IMR-90 (cell line): ENCODE results near the gene RAB40C. TPM values are rescaled to one million over a fixed set of nuclear protein-coding genes. Genes with fewer than 3 reads are reported as not detected.

Experiments used
- ATAC-seq: fragments of 200-7000 bp; cut with Tn5 transposase; 2 replicates; pipeline ENCODE4 v1.9.1; 2020; ENCODE audit warnings: low read depth, mild to moderate bottlenecking, moderate library complexity
- BruUV-seq: library from RNA; stranded (reverse); fragments of 400-500 nt; replicated peaks from 2 replicates; lab custom pipeline; 2021; lab: Mats Ljungman, UMichigan
- CTCF ChIA-PET: fragments of 300-600 bp; formaldehyde crosslinking; extraction: SDS; loops from one replicate; lab custom pipeline; 2021; ENCODE audit warnings: antibody characterized with exemption; lab: Yijun Ruan, JAX
- POLR2A ChIA-PET: fragments of 300-600 bp; sonication (Branson Sonifier 250); formaldehyde crosslinking; loops from one replicate; lab custom pipeline; 2022; ENCODE audit warnings: antibody characterized with exemption; ENCODE audit not compliant: unreplicated experiment; lab: Charles Lee
- DNase-seq: peaks from one replicate; pipeline ENCODE4 v3.0.0; 2013
- H2AFZ ChIP-seq: replicated peaks from 2 replicates; pipeline ENCODE3; 2013; ENCODE audit warnings: low read length, mild to moderate bottlenecking; ENCODE audit not compliant: poor library complexity
- H2AK5ac ChIP-seq: 2 replicates; pipeline ENCODE4 v1.6.1; 2013; ENCODE audit warnings: low read depth, low read length, inconsistent platforms
- H2AK9ac ChIP-seq: replicated peaks from 2 replicates; pipeline ENCODE3; 2013; ENCODE audit warnings: mild to moderate bottlenecking, low read depth, low read length, moderate library complexity; ENCODE audit not compliant: poor library complexity
- H2BK120ac ChIP-seq: 2 replicates; pipeline ENCODE4 v1.6.1; 2013; ENCODE audit warnings: low read depth, low read length, inconsistent platforms
- H2BK15ac ChIP-seq: 3 replicates; pipeline ENCODE4 v1.6.1; 2013; ENCODE audit warnings: low read depth, low read length, inconsistent platforms
- H2BK20ac ChIP-seq: 2 replicates; pipeline ENCODE4 v1.6.1; 2013; ENCODE audit warnings: low read depth, mild to moderate bottlenecking, inconsistent platforms, low read length, moderate library complexity
- H2BK5ac ChIP-seq: 2 replicates; pipeline ENCODE4 v1.6.1; 2013; ENCODE audit warnings: mild to moderate bottlenecking, low read depth, low read length, inconsistent platforms; ENCODE audit not compliant: poor library complexity, severe bottlenecking
- H3K14ac ChIP-seq: replicated peaks from 2 replicates; pipeline ENCODE4 v1.6.1; 2013; ENCODE audit warnings: low read depth, low read length, inconsistent platforms
- H3K18ac ChIP-seq: 2 replicates; pipeline ENCODE4 v1.6.1; 2013; ENCODE audit warnings: low read depth, low read length, control low read depth
- H3K23ac ChIP-seq: 2 replicates; pipeline ENCODE4 v1.6.1; 2013; ENCODE audit warnings: low read depth, low read length, inconsistent platforms
- H3K27ac ChIP-seq: 2 replicates; pipeline ENCODE4 v1.5.1; 2013; ENCODE audit warnings: mild to moderate bottlenecking, control low read depth, low read length; ENCODE audit not compliant: insufficient read depth
- H3K27me3 ChIP-seq: 2 replicates; pipeline ENCODE4 v1.6.1; 2013; ENCODE audit warnings: low read length; ENCODE audit not compliant: control insufficient read depth, insufficient read depth
- H3K36me3 ChIP-seq: 2 replicates; pipeline ENCODE4 v1.6.1; 2013; ENCODE audit warnings: low read length, mixed read lengths; ENCODE audit not compliant: control insufficient read depth, insufficient read depth
- H3K4ac ChIP-seq: 2 replicates; pipeline ENCODE4 v1.6.1; 2013; ENCODE audit warnings: low read depth, low read length, inconsistent platforms
- H3K4me1 ChIP-seq: 2 replicates; pipeline ENCODE4 v1.6.1; 2013; ENCODE audit warnings: low read length, mixed read lengths; ENCODE audit not compliant: control insufficient read depth, insufficient read depth
- H3K4me2 ChIP-seq: 2 replicates; pipeline ENCODE4 v1.6.1; 2013; ENCODE audit warnings: low read depth, mild to moderate bottlenecking, control low read depth, low read length, moderate library complexity
- H3K4me3 ChIP-seq: 2 replicates; pipeline ENCODE4 v1.5.1; 2013; ENCODE audit warnings: low read depth, mild to moderate bottlenecking, control low read depth, low read length, moderate library complexity; ENCODE audit not compliant: insufficient read depth
- H3K56ac ChIP-seq: 2 replicates; pipeline ENCODE4 v1.6.1; 2013; ENCODE audit warnings: low read length, inconsistent platforms; ENCODE audit not compliant: insufficient read depth; ENCODE audit errors: extremely low read depth
- H3K79me1 ChIP-seq, 2 experiments: 2 replicates each; pipeline ENCODE4 v1.6.1; 2013; ENCODE audit warnings: low read length in 2 of 2, inconsistent platforms in 1 of 2, low read depth in 1 of 2
- H3K9ac ChIP-seq: 2 replicates; pipeline ENCODE4 v1.6.1; 2013; ENCODE audit warnings: low read depth, low read length, control low read depth
- H3K9me1 ChIP-seq: 2 replicates; pipeline ENCODE4 v1.6.1; 2013; ENCODE audit warnings: low read length, inconsistent platforms; ENCODE audit not compliant: insufficient read depth
- H3K9me3 ChIP-seq: 2 replicates; pipeline ENCODE4 v1.6.1; 2013; ENCODE audit warnings: low read length; ENCODE audit not compliant: control insufficient read depth, insufficient read depth
- H4K20me1 ChIP-seq: 2 replicates; pipeline ENCODE4 v1.6.1; 2013; ENCODE audit warnings: low read length, inconsistent platforms; ENCODE audit not compliant: insufficient read depth
- H4K5ac ChIP-seq: 2 replicates; pipeline ENCODE4 v1.6.1; 2013; ENCODE audit warnings: mild to moderate bottlenecking, low read depth, low read length, control low read depth
- H4K8ac ChIP-seq, 2 experiments: 2 replicates each; pipeline ENCODE4 v1.6.1; 2013; ENCODE audit warnings: low read depth in 2 of 2, low read length in 2 of 2, control low read depth in 1 of 2, inconsistent platforms in 1 of 2
- H4K91ac ChIP-seq: 2 replicates; pipeline ENCODE4 v1.6.1; 2013; ENCODE audit warnings: low read depth, low read length, inconsistent platforms; ENCODE audit not compliant: insufficient read depth
- BHLHE40 ChIP-seq: fragments of 150-350 bp; IDR thresholded peaks from 2 replicates; pipeline ENCODE4 v1.6.1; 2016; ENCODE audit warnings: mild to moderate bottlenecking, low read depth, low read length
- CEBPB ChIP-seq: IDR thresholded peaks from 2 replicates; pipeline ENCODE4 v1.6.1; 2012; ENCODE audit warnings: low read depth, low read length, improper control_type of control experiment
- CHD1 ChIP-seq: IDR thresholded peaks from 2 replicates; pipeline ENCODE4 v1.6.1; 2012; ENCODE audit warnings: low read depth, low read length, improper control_type of control experiment
- CTCF ChIP-seq: conservative IDR thresholded peaks from 2 replicates; pipeline ENCODE4 v1.5.1; 2012; ENCODE audit warnings: mild to moderate bottlenecking, low read depth, low read length, improper control_type of control experiment
- FOS ChIP-seq: fragments of 150-350 bp; IDR thresholded peaks from 2 replicates; pipeline ENCODE4 v1.6.1; 2016; ENCODE audit warnings: low read depth, low read length
- MAFK ChIP-seq: IDR thresholded peaks from 2 replicates; pipeline ENCODE4 v1.6.1; 2012; ENCODE audit warnings: low read depth, low read length, improper control_type of control experiment
- MAZ ChIP-seq: IDR thresholded peaks from 2 replicates; pipeline ENCODE4 v1.6.1; 2012; ENCODE audit warnings: low read depth, mild to moderate bottlenecking, low read length, improper control_type of control experiment, moderate library complexity, borderline replicate concordance
- MXI1 ChIP-seq: IDR thresholded peaks from 2 replicates; pipeline ENCODE4 v1.6.1; 2012; ENCODE audit warnings: low read depth, mild to moderate bottlenecking, low read length, moderate library complexity, borderline replicate concordance
- NFE2L2 ChIP-seq: fragments of 150-350 bp; IDR thresholded peaks from 2 replicates; pipeline ENCODE4 v1.6.1; 2016; ENCODE audit warnings: low read depth, mild to moderate bottlenecking, low read length
- POLR2A ChIP-seq: IDR thresholded peaks from 2 replicates; pipeline ENCODE4 v1.6.1; 2012; ENCODE audit warnings: mild to moderate bottlenecking, low read depth, low read length
- RAD21 ChIP-seq: IDR thresholded peaks from 2 replicates; pipeline ENCODE4 v1.6.1; 2012; ENCODE audit warnings: low read length, improper control_type of control experiment
- RCOR1 ChIP-seq: IDR thresholded peaks from 2 replicates; pipeline ENCODE4 v1.6.1; 2012; ENCODE audit warnings: mild to moderate bottlenecking, low read length, improper control_type of control experiment; ENCODE audit not compliant: insufficient replicate concordance
- USF2 ChIP-seq: fragments of 150-350 bp; IDR thresholded peaks from 2 replicates; pipeline ENCODE4 v1.6.1; 2017; ENCODE audit warnings: mild to moderate bottlenecking, antibody characterized with exemption, low read length, low read depth
- whole genome bisulfite sequencing, 2 experiments: methylation state at CpG; one replicate each; pipeline versions ENCODE4 v1.1.5 to v1.1.7; 2013; ENCODE audit warnings: missing lambda C conversion rate in 2 of 2; ENCODE audit not compliant: insufficient read length in 1 of 2; ENCODE audit errors: extremely low coverage in 2 of 2; 5-methylcytosine and 5-hydroxymethylcytosine counted together
- dilution Hi-C: fragments of 300-500 bp; cut with HindIII; formaldehyde crosslinking; loops from one replicate; pipeline ENCODE4 v1.14.3; 2018; ENCODE audit warnings: low sequenced_read_pairs; ENCODE audit not compliant: unreplicated experiment
- in situ Hi-C: fragments of 300-500 bp; cut with MboI; formaldehyde crosslinking; loops from 3 replicates; pipeline ENCODE4 v1.14.3; 2019; ENCODE audit warnings: low sequenced_read_pairs, inconsistent platforms, mixed read lengths
- intact Hi-C: fragments of 100-400 bp; cut with micrococcal nuclease; formaldehyde crosslinking; loops from 2 replicates; pipeline ENCODE4 v1.10.0; 2022
- polyA plus RNA-seq, 3 experiments: library from polyadenylated mRNA; depleted of rRNA; stranded (reverse); fragments of >200 nt; gene quantifications; 2 replicates each; pipeline ENCODE4 v1.2.3, GENCODE V29; 2012; ENCODE audit warnings: low replicate concordance in 1 of 3
- total RNA-seq: library from RNA; depleted of rRNA; stranded (reverse); fragments of >200 nt; gene quantifications from 2 replicates; pipeline ENCODE4 v1.2.3, GENCODE V29; 2012

The RAB40C gene
- total and polyA plus RNA-seq, 2 of the 4 experiments (the other 2 are of a cell fraction): 6.8 to 13.7 TPM

- H3K23ac ChIP-seq: no peak overlapping the region
- no peak overlapping the region for H3K18ac ChIP-seq
- DNase-seq: no peak
- H3K9me1 ChIP-seq: no peaks in the 10 kb centered on the region
- no peak overlapping the region for H2AK9ac ChIP-seq
- H3K27me3 ChIP-seq: no peaks in the 10 kb centered on the region
- H2BK20ac ChIP-seq: no peak overlapping the region
- BruUV-seq: no TSS peak
- no peak for TF ChIP-seq RCOR1
- TF ChIP-seq FOS: no peak
- TF ChIP-seq MAZ: no peak
- no peak for TF ChIP-seq USF2
- no peak for TF ChIP-seq MXI1
- TF ChIP-seq NFE2L2: no peak
- TF ChIP-seq RAD21: no peak
- TF ChIP-seq CHD1: no peak
- no peak for TF ChIP-seq BHLHE40
- no peak for TF ChIP-seq CTCF
- no peak for TF ChIP-seq MAFK
- TF ChIP-seq POLR2A: no peak
- TF ChIP-seq CEBPB: no peak
- no peak for ATAC-seq
- H4K91ac ChIP-seq: no peak overlapping the region
- no peak overlapping the region for H3K56ac ChIP-seq
- no peak overlapping the region for H2AK5ac ChIP-seq
- no peak overlapping the region for H3K9ac ChIP-seq
- no peak overlapping the region for H3K4ac ChIP-seq
- H3K27ac ChIP-seq: no peak overlapping the region
- ChIA-PET POLR2A (no interaction called here), CTCF (no interaction called here)
- intact Hi-C loops (no loop called here), in situ Hi-C loops (no loop called here), dilution Hi-C loops (no loop called here)
- 99% methylated on average over 18 of the region's 28 CpGs; no CpG with 5 or more reads in 1 of the 2 experiments for WGBS, 2 experiments
- no peak overlapping the region for H2BK5ac ChIP-seq
- H4K8ac ChIP-seq: no peak overlapping the region
- H3K4me1 ChIP-seq: 0 out of 2 replicates have a peak, but pooled peaks cover 3% of the 10 kb centered on the region
- H2BK120ac ChIP-seq: no peak overlapping the region
- no peak overlapping the region for H3K4me3 ChIP-seq
- H3K14ac ChIP-seq: no peak overlapping the region
- H2BK15ac ChIP-seq: no peak overlapping the region
- H4K5ac ChIP-seq: no peak overlapping the region
- no peak overlapping the region for H2AFZ ChIP-seq
- H4K20me1 ChIP-seq: peaks cover 5% of the 10 kb centered on the region; the same call in 1 of the 2 replicates
- H3K79me1 ChIP-seq: peaks cover 0 to 3% of the 10 kb centered on the region in 2 experiments; a peak in 1 of 4 replicates
- peaks cover 31% of the 10 kb centered on the region for H3K36me3 ChIP-seq
- no peak overlapping the region for H3K4me2 ChIP-seq
- H3K9me3 ChIP-seq: no peaks in the 10 kb centered on the region
These were observed 38.7 kb upstream of the RAB40C start for GRCh38 chr16:551210-551609.
